Neuronal stem cell (in vitro differentiated cells): Measurements from ENCODE around the gene EYS.
"Not testable (repeated sequence)": the region's sequence is repeated elsewhere in the genome, so short reads cannot be mapped to it uniquely, and the experiment has no call there.

Experiments
- DNase-seq: peaks from one replicate; pipeline ENCODE4 v3.0.0-alpha.2; 2013; ENCODE audit warnings: low spot score
- H2AFZ ChIP-seq: one replicate; pipeline ENCODE4 v1.6.1; 2013; ENCODE audit warnings: mild to moderate bottlenecking, low read length, inconsistent platforms
- H2AK5ac ChIP-seq: 2 replicates; pipeline ENCODE4 v1.6.1; 2013; ENCODE audit warnings: low read depth, mild to moderate bottlenecking, inconsistent platforms, low read length, moderate library complexity, mixed read lengths
- H2BK120ac ChIP-seq: 2 replicates; pipeline ENCODE4 v1.6.1; 2013; ENCODE audit warnings: low read depth, mild to moderate bottlenecking, inconsistent platforms, low read length, moderate library complexity, mixed read lengths
- H2BK12ac ChIP-seq: one replicate; pipeline ENCODE4 v1.6.1; 2013; ENCODE audit warnings: low read length, inconsistent platforms
- H2BK15ac ChIP-seq: 2 replicates; pipeline ENCODE4 v1.6.1; 2013; ENCODE audit warnings: mild to moderate bottlenecking, low read length, inconsistent platforms, mixed read lengths
- H2BK5ac ChIP-seq: one replicate; pipeline ENCODE4 v1.6.1; 2013; ENCODE audit warnings: inconsistent platforms, mild to moderate bottlenecking, low read length, moderate library complexity
- H3K14ac ChIP-seq: one replicate; pipeline ENCODE4 v1.6.1; 2013; ENCODE audit warnings: low read length, inconsistent platforms
- H3K18ac ChIP-seq: 2 replicates; pipeline ENCODE4 v1.6.1; 2013; ENCODE audit warnings: low read length, inconsistent platforms
- H3K23ac ChIP-seq: 2 replicates; pipeline ENCODE4 v1.6.1; 2013; ENCODE audit warnings: low read depth, mild to moderate bottlenecking, mixed read lengths, low read length, inconsistent platforms; ENCODE audit not compliant: poor library complexity
- H3K27ac ChIP-seq: replicated peaks from 3 replicates; pipeline ENCODE4 v1.5.1; 2013; ENCODE audit warnings: low read length, inconsistent platforms
- H3K27me3 ChIP-seq, 3 experiments: 2 replicates each; pipeline ENCODE4 v1.6.1; 2013; ENCODE audit warnings: low read length in 3 of 3, mild to moderate bottlenecking in 2 of 3, inconsistent platforms in 1 of 3, low read depth in 1 of 3, mixed read lengths in 1 of 3, moderate library complexity in 1 of 3; ENCODE audit not compliant: control insufficient read depth in 3 of 3, insufficient read depth in 3 of 3
- H3K36me3 ChIP-seq, 2 donors: replicated peaks in 1 of 2; 2 replicates each; pipeline ENCODE4 v1.6.1; 2013; ENCODE audit warnings: low read length in 2 of 2; ENCODE audit not compliant: control insufficient read depth in 2 of 2, insufficient read depth in 2 of 2
- H3K4ac ChIP-seq: 2 replicates; pipeline ENCODE4 v1.6.1; 2013; ENCODE audit warnings: inconsistent platforms, mild to moderate bottlenecking, low read length, moderate library complexity
- H3K4me1 ChIP-seq, 2 donors: 1 replicate in 1 of 2; 2 replicates in 1 of 2; pipeline ENCODE4 v1.6.1; 2013; ENCODE audit warnings: low read length in 2 of 2, low read depth in 1 of 2; ENCODE audit not compliant: control insufficient read depth in 2 of 2, insufficient read depth in 1 of 2
- H3K4me2 ChIP-seq: one replicate; pipeline ENCODE4 v1.6.1; 2013; ENCODE audit warnings: mild to moderate bottlenecking, low read length, inconsistent platforms; ENCODE audit not compliant: insufficient read depth, poor library complexity, severe bottlenecking
- H3K4me3 ChIP-seq, 2 donors: 2 replicates each; pipeline ENCODE4 v1.5.1; 2013; ENCODE audit warnings: low read length in 2 of 2, mild to moderate bottlenecking in 2 of 2, inconsistent platforms in 1 of 2, moderate library complexity in 1 of 2
- H3K79me1 ChIP-seq: one replicate; pipeline ENCODE4 v1.6.1; 2013; ENCODE audit warnings: low read depth, mild to moderate bottlenecking, inconsistent platforms, low read length, moderate library complexity
- H3K9ac ChIP-seq: one replicate; pipeline ENCODE4 v1.6.1; 2013; ENCODE audit warnings: mild to moderate bottlenecking, low read depth, low read length, inconsistent platforms; ENCODE audit not compliant: poor library complexity
- H3K9me3 ChIP-seq, 2 donors: replicated peaks in 1 of 2; 2 replicates each; pipeline versions ENCODE3 to v1.6.1; 2013; ENCODE audit warnings: low read length in 2 of 2, mild to moderate bottlenecking in 2 of 2, inconsistent platforms in 1 of 2, low read depth in 1 of 2, mixed read lengths in 1 of 2, moderate library complexity in 1 of 2; ENCODE audit not compliant: control insufficient read depth in 2 of 2, insufficient read depth in 1 of 2
- H4K8ac ChIP-seq: one replicate; pipeline ENCODE4 v1.6.1; 2013; ENCODE audit warnings: low read depth, mild to moderate bottlenecking, inconsistent platforms, low read length, moderate library complexity
- H4K91ac ChIP-seq: one replicate; pipeline ENCODE4 v1.6.1; 2013; ENCODE audit warnings: low read length, low read depth, mild to moderate bottlenecking, inconsistent platforms; ENCODE audit not compliant: poor library complexity
- WGBS, 2 donors: extraction: QIAGEN DNeasy Blood & Tissue Kit; methylation state at CpG; one replicate each; pipeline ENCODE4 v1.1.7; 2013; ENCODE audit warnings: missing lambda C conversion rate in 2 of 2, mixed read lengths in 1 of 2; ENCODE audit not compliant: insufficient read length in 2 of 2, insufficient replicate concordance in 1 of 2; ENCODE audit errors: extremely low coverage in 2 of 2; 5-methylcytosine and 5-hydroxymethylcytosine counted together

EYS gene

GRCh38 chr6:64477391-64477790 lies 1229.6 kb downstream of the EYS start:
- Histone ChIP-seq H4K8ac (no peak overlapping the region), H3K9me3 (no peaks in the 10 kb centered on the region), H3K9ac (no peak overlapping the region), H3K4me3 (no peak overlapping the region), H3K18ac (no peak overlapping the region), H3K4me2 (no peak overlapping the region), H3K14ac (no peak overlapping the region), H3K79me1 (no peaks in the 10 kb centered on the region), H4K91ac (no peak overlapping the region), H2BK15ac (no peak overlapping the region), H3K4ac (no peak overlapping the region), H3K27me3 (no peaks in the 10 kb centered on the region), H2BK5ac (no peak overlapping the region), H3K23ac (no peak overlapping the region), H2AFZ (no peak overlapping the region), H2BK12ac (no peak overlapping the region), H3K4me1 (peaks cover 0 to 1% of the 10 kb centered on the region in 2 donors), H3K36me3 (no peaks in the 10 kb centered on the region), H2AK5ac (no peak overlapping the region), H3K27ac (no peak overlapping the region), H2BK120ac (no peak overlapping the region)
- WGBS, 2 donors = no CpG with 5 or more reads among the region's 3 CpGs
- no peak for DNase-seq

GRCh38 chr6:64476935-64477334 lies 1230.1 kb downstream of the EYS start:
- Histone ChIP-seq H3K36me3 (no peaks in the 10 kb centered on the region), H3K18ac (no peak overlapping the region), H3K79me1 (no peaks in the 10 kb centered on the region), H2BK5ac (no peak overlapping the region), H3K4ac (no peak overlapping the region), H3K4me3 (no peak overlapping the region), H2BK120ac (no peak overlapping the region), H3K23ac (no peak overlapping the region), H4K8ac (no peak overlapping the region), H3K9me3 (no peaks in the 10 kb centered on the region), H3K14ac (no peak overlapping the region), H3K4me1 (peaks cover 0 to 1% of the 10 kb centered on the region in 2 donors), H2BK15ac (no peak overlapping the region), H2AFZ (no peak overlapping the region), H2BK12ac (no peak overlapping the region), H3K27me3 (no peaks in the 10 kb centered on the region), H3K27ac (no peak overlapping the region), H3K9ac (no peak overlapping the region), H3K4me2 (no peak overlapping the region), H2AK5ac (no peak overlapping the region), H4K91ac (no peak overlapping the region)
- WGBS, 2 donors = no CpG with 5 or more reads among the region's 2 CpGs
- no peak for DNase-seq

GRCh38 chr6:64469405-64469804 lies 1237.6 kb downstream of the EYS start:
- H3K4me1 ChIP-seq, H2BK120ac ChIP-seq, DNase-seq, H3K4me2 ChIP-seq, H3K9me3 ChIP-seq, H3K18ac ChIP-seq, H2AK5ac ChIP-seq, H3K14ac ChIP-seq, H4K8ac ChIP-seq, H3K4me3 ChIP-seq, H3K23ac ChIP-seq, H3K4ac ChIP-seq, H4K91ac ChIP-seq, H3K27ac ChIP-seq, H3K27me3 ChIP-seq, H3K9ac ChIP-seq, H2AFZ ChIP-seq, H2BK15ac ChIP-seq, H3K36me3 ChIP-seq, H3K79me1 ChIP-seq, H2BK12ac ChIP-seq, H2BK5ac ChIP-seq: not testable (repeated sequence)
- WGBS, 2 donors = no CpG with 5 or more reads among the region's 12 CpGs

GRCh38 chr6:64467656-64468055 lies 1239.4 kb downstream of the EYS start:
- H2BK120ac ChIP-seq = no peak overlapping the region
- no peak overlapping the region for H3K4me3 ChIP-seq
- no peak overlapping the region for H3K27ac ChIP-seq
- H3K4ac ChIP-seq = peak overlapping the region; percentile 37
- no peak overlapping the region for H3K14ac ChIP-seq
- no CpG with 5 or more reads among the region's 1 CpG for WGBS, 2 donors
- H3K9me3 ChIP-seq = peaks cover 0 to 2% of the 10 kb centered on the region in 2 donors
- peak overlapping the region; percentile 20 for H3K18ac ChIP-seq
- H2BK12ac ChIP-seq = no peak overlapping the region
- no peak overlapping the region for H4K8ac ChIP-seq
- no peak overlapping the region for H2BK15ac ChIP-seq
- H3K36me3 ChIP-seq = no peaks in the 10 kb centered on the region
- H3K23ac ChIP-seq = peak overlapping the region; percentile 12
- DNase-seq = no peak
- no peak overlapping the region for H2AK5ac ChIP-seq
- H3K9ac ChIP-seq = no peak overlapping the region
- no peak overlapping the region for H4K91ac ChIP-seq
- H3K27me3 ChIP-seq = no peaks in the 10 kb centered on the region
- H2BK5ac ChIP-seq = no peak overlapping the region
- no peak overlapping the region for H3K4me2 ChIP-seq
- H3K79me1 ChIP-seq = no peaks in the 10 kb centered on the region
- H2AFZ ChIP-seq = no peak overlapping the region
- H3K4me1 ChIP-seq = no peaks in the 10 kb centered on the region
